ENCODE results near the gene TMEM14A.

- TF ChIP-seq CHD4 (IDR thresholded peaks at IDR 0.05; ENCODE audit: insufficient read depth, insufficient replicate concordance, low read depth, low read length, poor library complexity, severe bottlenecking) (no peak), SIX5 (IDR thresholded peaks at IDR 0.05; ENCODE audit: borderline replicate concordance in 1 of 2, insufficient read depth in 1 of 2, low read depth in 1 of 2, low read length in 2 of 2) (no peak), L3MBTL2 (IDR thresholded peaks at IDR 0.05) (no peak), CEBPG (CRISPR knock-in tag; IDR thresholded peaks at IDR 0.05) (no peak), CEBPG (tag; conservative IDR thresholded peaks at IDR 0.05 in 1 of 2, IDR thresholded peaks at IDR 0.05 in 1 of 2) (no peak), NFE2L1 (tag; IDR thresholded peaks at IDR 0.05; ENCODE audit: borderline replicate concordance, low read depth) (no peak), GATAD2B (IDR thresholded peaks at IDR 0.05; ENCODE audit: borderline replicate concordance) (no peak)
Measured at GRCh38 chr6:52666071-52666470, 4.8 kb upstream of the TMEM14A start.

Measured in K562 (cell line).